GM06990 (cell line): ENCODE measurements around the gene MAD1L1.

ENCODE experiments used
- DNase-seq: peaks from one replicate; pipeline ENCODE4 v3.0.0-alpha.2; 2011; ENCODE audit not compliant: insufficient read length; ENCODE audit errors: extremely low read depth
- H3K27me3 ChIP-seq: replicated peaks from 2 replicates; pipeline ENCODE4 v1.6.0; 2011; ENCODE audit warnings: low read length; ENCODE audit not compliant: control insufficient read depth, insufficient read depth
- H3K36me3 ChIP-seq: 2 replicates; pipeline ENCODE4 v1.5.1; 2011; ENCODE audit warnings: low read length; ENCODE audit not compliant: control insufficient read depth, insufficient read depth
- H3K4me3 ChIP-seq: replicated peaks from 2 replicates; pipeline ENCODE4 v1.5.1; 2011; ENCODE audit warnings: low read depth, mild to moderate bottlenecking, control low read depth, low read length
- TF ChIP-seq, protein P1 (sequence below): IDR thresholded peaks from 2 replicates; pipeline ENCODE4 v1.5.1; 2011; ENCODE audit warnings: low read length, control low read depth, mild to moderate bottlenecking, inconsistent platforms; ENCODE audit not compliant: insufficient read depth, poor library complexity, severe bottlenecking

MAD1L1 gene

DNA sequence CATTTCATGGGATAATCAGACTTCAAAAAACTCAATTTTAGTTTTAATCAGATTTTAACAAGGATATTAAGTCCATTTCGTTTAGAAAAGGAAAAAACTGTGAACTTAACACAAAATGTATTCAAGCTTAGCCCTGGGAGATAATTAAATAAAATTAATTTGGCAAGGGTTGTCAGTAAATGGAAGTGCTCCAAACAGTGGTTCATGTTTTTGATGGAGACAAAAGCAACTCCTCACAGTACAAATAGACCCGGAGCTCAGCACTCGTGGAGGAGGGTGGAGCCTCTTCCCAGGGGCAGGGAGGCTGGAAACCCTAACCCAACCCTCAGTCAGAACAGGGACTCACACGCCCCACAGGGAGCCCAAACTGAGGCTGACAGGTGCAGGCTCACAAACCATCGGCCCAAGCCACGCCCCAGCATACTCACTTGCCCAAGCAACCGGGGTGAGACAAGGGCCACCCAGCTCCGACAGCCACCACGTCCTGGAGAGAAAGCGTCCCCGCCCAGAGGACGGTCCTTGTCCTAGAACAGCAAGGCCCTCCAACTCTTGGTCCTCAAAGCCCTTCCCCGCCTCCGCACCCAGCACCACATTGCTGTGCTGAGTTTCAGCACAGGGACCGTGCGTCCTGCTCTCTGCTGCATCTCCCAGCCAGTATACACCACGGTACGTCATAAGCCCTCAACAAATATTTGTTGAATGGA lies 39.8 kb downstream of the MAD1L1 start:
- Histone ChIP-seq H3K27me3 (no peaks in the 10 kb centered on the region), H3K36me3 (peaks cover 16% of the 10 kb centered on the region), H3K4me3 (no peak overlapping the region)
- TF ChIP-seq, protein P1, sequence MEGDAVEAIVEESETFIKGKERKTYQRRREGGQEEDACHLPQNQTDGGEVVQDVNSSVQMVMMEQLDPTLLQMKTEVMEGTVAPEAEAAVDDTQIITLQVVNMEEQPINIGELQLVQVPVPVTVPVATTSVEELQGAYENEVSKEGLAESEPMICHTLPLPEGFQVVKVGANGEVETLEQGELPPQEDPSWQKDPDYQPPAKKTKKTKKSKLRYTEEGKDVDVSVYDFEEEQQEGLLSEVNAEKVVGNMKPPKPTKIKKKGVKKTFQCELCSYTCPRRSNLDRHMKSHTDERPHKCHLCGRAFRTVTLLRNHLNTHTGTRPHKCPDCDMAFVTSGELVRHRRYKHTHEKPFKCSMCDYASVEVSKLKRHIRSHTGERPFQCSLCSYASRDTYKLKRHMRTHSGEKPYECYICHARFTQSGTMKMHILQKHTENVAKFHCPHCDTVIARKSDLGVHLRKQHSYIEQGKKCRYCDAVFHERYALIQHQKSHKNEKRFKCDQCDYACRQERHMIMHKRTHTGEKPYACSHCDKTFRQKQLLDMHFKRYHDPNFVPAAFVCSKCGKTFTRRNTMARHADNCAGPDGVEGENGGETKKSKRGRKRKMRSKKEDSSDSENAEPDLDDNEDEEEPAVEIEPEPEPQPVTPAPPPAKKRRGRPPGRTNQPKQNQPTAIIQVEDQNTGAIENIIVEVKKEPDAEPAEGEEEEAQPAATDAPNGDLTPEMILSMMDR: no peak
- no peak for DNase-seq

DNA sequence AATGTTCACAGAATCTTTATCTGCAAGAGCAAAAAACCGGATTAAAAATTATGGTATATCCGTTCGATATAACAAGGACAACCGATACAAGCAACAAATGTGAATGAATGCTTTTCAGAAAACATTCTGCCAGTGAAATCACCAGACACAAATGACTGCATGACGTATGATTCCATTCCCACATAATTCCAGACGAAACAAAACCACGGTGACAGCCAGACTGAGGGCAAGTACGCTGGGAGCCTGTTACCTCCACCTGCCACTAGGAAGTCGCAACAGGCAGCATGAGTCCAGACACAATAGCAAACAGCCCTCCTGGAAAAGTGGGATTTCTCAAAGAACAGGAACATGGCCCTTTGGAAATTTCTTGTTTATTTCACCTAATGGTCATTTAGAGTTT lies 41.7 kb downstream of the MAD1L1 start:
- no peak for DNase-seq
- Histone ChIP-seq H3K27me3 (no peaks in the 10 kb centered on the region), H3K36me3 (peaks cover 8% of the 10 kb centered on the region), H3K4me3 (no peak overlapping the region)
- TF ChIP-seq, protein P1: no peak

DNA sequence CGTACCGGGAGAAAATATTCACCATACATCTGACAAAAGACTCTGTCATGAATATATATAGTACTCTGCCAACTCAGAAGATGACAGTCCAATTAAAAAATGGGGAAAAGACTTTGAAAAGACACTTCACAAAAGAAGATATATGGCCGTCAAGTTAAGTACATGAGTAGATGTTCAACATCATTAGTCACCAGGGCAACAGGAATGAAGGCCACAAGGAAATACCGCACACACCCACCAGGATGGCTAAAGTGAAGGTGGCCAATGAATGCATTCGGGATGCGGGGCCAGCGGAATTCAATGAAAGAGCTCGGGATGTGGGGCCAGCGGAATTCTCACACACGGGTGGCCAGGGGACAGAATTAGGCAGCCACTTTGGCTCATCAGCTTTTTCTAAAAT lies 42.2 kb downstream of the MAD1L1 start:
- Histone ChIP-seq H3K4me3 (no peak overlapping the region), H3K36me3 (peaks cover 5% of the 10 kb centered on the region), H3K27me3 (no peaks in the 10 kb centered on the region)
- DNase-seq: no peak
- TF ChIP-seq, protein P1: no peak

DNA sequence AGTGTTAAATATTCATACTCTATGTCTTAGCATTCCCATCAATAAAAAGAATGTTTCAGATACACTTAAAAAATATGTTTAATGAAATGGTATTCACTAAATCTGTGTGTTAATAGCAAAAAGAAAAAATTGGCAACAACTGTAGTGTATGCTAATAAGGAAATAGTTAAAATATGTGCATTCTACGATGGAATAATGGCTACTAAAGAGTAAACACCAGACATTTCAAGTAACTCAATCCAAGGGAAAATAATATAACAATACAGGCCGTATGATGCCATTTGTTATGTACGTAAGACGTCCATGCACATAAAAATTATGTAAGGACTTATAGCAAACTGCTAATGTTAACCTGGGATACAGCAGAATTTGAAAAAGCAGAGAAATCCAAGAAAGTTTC lies 46.6 kb downstream of the MAD1L1 start:
- no peak overlapping the region for H3K4me3 ChIP-seq
- no peaks in the 10 kb centered on the region for H3K27me3 ChIP-seq
- no peak for DNase-seq
- H3K36me3 ChIP-seq: no peaks in the 10 kb centered on the region; the same call in 1 of the 2 replicates
- TF ChIP-seq, protein P1: no peak

DNA sequence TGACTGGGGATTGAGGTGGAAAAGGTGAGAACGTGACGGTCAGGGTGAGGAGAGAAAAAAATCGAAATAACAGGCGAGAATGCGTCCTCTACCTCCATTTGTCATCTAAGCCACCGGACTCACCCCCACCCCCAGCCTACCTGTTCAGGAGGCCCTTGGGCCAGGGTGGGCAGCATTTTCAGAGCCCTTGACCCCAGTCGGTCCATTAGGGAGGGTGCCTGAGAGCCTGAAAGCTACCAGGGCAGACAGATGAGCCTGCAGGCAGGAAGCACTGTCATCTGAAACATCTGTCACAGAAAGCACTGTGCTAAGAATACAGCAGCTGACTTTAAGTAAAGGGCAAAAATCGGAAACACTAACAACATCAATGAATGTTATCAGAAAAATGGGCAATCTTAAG lies 47.0 kb downstream of the MAD1L1 start:
- no peak for DNase-seq
- Histone ChIP-seq H3K27me3 (no peaks in the 10 kb centered on the region), H3K4me3 (no peak overlapping the region), H3K36me3 (no peaks in the 10 kb centered on the region; the same call in 1 of the 2 replicates)
- TF ChIP-seq, protein P1: no peak
